ENCODE data around the gene CTTNBP2.

CTTNBP2 gene

GRCh38 chr7:117824592-117824991 lies 48.6 kb downstream of the CTTNBP2 start:
- DNase-seq = no peak

DNA sequence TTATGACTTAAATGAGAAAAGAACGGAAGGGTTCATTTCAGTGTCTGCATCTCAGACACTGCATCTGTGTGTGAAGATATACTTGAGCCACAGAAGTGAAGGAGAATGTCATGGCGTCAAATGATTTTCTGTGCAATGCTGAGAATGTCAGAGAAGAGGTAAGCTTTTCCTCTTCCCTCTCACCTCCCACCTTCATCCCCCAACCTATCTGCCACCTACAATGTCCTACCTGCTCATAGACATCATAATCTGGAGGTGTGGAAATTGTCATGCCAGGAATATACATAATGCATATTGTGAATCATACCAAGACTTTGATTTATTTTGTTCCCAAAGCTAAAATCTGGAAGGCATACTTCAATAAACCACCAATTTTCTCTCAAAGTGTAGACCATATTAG lies 53.7 kb downstream of the CTTNBP2 start:
- DNase-seq = no peak

DNA sequence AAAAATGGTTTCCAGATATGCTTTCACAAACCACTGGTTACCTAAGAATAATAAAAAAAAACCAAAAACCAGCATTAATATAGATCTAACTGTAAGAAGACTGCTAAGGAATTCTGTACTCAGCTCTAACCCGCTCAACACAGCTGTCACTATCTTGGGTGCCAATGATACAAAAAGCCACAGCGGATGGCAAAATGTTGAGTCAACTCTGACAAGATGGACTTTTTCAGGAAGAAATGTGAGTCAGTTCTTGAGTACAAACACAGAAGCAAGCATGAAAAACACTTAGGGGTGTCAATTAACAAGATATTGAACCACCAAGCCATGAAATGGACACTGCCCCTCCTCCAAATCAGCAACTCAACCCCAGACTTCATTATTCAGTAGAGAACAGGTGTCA lies 55.0 kb downstream of the CTTNBP2 start:
- no peak for DNase-seq

DNA sequence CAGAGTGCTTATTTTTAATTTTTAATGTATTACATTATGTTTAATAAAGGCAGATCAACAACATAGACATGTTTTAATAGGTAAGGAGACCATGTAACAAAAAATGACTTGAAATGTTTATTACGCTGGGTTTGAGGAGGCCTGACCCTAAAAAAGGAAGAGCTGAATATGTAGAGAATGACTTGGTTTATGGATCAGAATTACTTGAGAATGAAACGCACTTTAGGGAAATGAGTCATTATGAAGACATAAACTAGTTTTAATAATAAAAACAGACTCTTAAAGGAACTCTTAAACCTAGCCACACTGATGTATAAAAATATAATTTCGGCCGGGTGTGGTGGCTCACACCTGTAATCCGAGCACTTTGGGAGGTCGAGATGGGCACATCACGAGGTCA lies 56.5 kb downstream of the CTTNBP2 start:
- peak; percentile 12 for DNase-seq

DNA sequence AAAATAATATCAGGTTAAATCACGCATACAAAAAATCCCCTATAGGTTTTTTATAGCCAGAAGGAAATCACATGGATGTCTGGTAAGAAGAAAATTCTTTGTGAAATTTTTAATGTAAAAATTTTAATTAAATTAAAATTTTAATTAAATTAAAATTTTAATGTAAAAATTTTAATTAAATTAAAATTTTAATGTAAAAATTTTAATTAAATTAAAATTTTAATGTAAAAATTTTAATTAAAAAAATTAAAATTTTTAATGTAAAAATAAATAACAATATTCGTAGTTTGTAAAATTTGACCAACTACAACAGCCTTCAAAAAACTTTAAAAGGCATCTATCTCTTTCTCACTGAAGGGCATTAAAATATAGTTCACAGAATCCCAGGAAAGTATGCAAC lies 61.5 kb downstream of the CTTNBP2 start:
- DNase-seq = no peak

- peak; percentile 67 for DNase-seq
Observed at GRCh38 chr7:117810642-117811512, 62.4 kb downstream of the CTTNBP2 start.

DNA sequence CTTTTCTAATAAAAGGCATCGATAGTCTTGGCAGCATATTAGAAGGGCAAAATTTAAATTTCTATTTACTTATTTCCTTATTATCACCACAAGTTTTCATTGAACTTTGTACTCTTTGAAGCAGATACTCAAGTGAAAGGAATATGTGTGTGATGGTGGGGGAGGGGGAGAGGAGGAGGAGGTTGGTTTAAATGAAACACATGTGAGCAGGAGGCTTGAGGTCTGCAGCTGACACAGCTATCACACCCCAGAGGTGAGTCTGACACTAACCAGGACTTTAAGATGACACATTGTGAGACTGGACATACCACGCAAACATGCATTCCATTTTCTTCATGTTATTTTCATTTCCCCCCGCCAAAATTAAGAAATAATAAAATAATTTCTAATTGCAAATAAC lies 63.3 kb downstream of the CTTNBP2 start:
- peak; percentile 22 for DNase-seq

GRCh38 chr7:117808910-117809705 lies 64.1 kb downstream of the CTTNBP2 start:
- DNase-seq = peak; percentile 37

- DNase-seq = no peak
Observed at GRCh38 chr7:117808341-117808757, 64.9 kb downstream of the CTTNBP2 start.

DNA sequence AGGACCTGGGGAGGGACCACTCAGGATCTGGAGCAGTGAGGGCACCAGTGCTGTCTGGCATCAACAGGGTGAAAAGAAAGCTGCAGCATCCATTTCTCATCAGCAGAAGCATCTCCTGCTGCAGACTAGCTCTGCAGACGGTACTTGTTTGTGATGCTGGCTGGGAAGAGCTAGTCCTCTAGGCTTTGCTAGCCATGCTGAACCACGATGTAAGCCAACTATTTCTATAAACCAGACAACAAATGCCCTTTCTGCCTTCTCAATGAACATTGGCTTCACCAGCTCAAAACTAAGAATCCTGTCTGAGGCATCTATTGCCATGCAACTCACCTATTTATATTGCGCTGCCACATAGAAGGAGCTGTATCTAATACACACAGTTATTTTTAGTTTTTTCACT lies 65.6 kb downstream of the CTTNBP2 start:
- DNase-seq = no peak

DNA sequence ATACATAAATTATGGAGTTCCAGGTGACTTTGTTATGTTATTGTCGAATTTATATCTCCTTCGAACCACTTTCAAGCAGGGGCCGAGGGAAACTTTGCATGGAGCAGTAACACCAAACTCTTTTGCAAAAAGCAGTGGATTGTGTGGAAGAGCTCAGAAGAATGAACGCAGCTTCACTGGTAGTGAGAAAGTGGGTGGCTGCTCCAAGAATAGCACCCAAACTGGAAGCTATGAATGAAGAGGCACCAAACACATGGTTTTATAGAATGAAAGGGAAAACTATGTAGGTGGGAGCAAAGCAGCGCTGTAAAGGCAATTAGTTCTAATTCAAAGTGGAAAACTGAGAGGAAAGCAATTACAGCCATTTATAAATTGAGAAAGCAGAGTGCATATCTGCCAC lies 67.2 kb downstream of the CTTNBP2 start:
- no peak for DNase-seq

DNA sequence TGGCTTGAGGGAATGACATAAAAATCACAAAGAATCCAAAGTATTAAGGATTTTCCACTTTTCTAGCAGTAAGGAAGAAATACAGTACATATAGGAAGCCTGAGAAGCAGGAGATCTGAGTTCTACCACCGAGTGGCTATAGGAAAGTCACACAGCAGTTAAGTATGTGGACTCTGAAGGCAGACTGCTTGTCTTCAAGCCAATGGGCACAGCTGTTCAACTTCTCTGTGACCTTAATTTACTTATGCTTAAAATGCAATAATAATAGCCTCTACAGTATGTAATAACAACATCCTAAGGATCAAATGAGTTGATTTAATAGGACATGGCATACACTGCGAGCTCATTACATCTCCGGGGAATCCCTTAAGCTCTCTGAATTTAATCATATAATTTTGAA lies 68.0 kb downstream of the CTTNBP2 start:
- no peak for DNase-seq

DNA sequence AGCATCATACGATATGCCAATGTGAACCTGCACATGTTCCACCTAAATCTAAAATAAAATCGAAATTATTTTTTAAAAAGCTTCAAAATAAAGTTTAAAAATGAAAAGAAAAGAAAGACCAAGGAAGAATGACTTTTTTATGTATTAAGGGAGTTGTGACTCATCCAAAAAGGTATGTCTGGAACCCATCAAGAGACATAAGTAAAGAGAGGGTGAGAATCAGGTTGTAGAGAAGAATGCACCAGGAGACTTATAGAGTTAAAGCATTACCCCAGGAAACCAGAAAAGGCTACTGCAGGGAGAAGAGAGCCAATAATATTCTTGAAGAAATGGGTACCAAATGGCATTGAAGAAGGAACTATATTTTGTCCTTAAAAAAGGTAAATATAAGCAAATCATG lies 69.8 kb downstream of the CTTNBP2 start:
- no peak for DNase-seq

- DNase-seq = no peak
Observed at GRCh38 chr7:117802660-117803059, 70.6 kb downstream of the CTTNBP2 start.

GRCh38 chr7:117800841-117801240 lies 72.4 kb downstream of the CTTNBP2 start:
- no peak for DNase-seq

- no peak for DNase-seq
Observed at GRCh38 chr7:117800406-117800805, 72.8 kb downstream of the CTTNBP2 start.

GRCh38 chr7:117796889-117797288 lies 76.4 kb downstream of the CTTNBP2 start:
- no peak for DNase-seq

DNA sequence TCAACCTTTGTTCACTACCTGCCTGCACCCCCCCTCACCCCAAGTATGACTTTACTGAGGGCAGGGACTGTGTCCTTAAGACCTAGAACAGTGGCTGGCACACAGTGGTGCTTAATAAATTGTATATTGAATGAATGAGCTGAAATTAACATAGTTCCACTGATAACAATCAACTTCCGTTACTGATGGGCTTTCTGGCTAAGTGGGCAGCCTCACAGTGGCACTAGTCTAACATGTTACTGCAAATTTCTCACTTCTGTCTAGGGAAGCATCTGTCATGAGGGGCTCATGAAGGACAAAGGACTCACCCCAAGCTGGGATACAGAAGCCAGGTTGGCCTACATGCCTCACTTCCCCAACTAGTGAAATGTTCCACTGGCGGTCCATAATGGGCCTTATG lies 79.3 kb downstream of the CTTNBP2 start:
- no peak for DNase-seq

DNA sequence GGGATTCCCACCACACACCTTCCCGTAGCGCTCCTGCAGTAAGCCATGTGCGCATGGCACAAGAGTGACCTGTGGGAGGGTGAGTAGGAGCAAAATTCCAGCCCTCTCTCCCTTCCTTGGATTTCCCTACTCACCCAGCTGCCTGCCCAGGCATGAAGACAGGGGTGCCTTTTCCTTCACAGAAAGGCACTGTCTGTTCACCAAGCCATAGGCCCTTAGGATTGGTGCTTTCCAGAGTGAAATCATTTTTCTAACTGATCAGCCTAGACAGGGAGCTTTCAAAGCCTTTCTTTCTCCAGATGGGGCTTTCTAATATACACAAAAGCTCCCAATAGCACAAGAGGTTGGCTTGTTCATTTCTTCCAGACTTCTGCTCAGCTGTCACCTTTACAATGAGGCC lies 79.7 kb downstream of the CTTNBP2 start:
- DNase-seq = no peak

DNA sequence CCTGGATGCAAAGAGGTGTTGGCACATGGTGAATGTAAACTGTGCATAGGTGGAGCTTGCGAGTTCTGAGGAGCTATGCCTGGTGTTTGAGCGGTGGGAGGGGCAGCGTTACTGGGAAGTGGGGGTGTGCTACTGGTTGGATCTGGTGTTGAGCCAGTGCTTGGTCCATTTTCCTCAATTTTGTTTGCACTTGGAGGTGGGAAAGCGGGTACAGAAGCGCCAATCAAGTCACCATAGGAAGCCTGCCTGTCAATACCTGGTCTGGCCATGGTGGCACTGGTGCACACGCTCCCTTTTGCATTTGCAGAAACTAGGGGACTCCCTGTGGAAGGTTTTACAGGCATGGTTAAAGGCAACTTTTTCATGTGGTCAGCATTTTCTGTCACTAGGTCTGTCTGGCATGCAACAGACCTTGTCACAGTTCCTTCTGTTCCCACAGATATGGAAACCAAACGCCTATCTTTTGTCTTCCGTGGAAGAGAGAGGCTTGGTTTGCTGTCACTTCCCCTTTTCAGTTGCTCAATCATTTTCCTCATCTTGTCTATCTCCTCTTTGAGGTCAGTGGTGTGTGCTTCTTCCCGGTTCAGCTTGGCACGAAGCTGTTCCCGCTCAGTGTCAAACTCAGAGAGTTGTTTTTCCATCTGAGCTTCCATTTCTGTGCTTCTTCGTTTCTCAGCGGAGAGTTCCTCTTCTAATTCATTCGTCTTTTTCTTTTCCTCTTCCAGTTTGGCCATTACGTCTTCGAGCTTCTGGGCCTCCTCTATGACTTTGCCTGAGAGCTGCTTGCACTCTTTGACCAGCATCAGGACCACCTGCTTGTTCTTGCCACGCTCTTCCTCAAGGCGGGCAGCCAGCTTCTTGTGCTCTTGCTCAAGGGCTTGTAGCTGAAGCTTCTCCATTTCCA lies 81.1 kb downstream of the CTTNBP2 start:
- DNase-seq = no peak

GRCh38 chr7:117790731-117791130 lies 82.5 kb downstream of the CTTNBP2 start:
- no peak for DNase-seq

DNA sequence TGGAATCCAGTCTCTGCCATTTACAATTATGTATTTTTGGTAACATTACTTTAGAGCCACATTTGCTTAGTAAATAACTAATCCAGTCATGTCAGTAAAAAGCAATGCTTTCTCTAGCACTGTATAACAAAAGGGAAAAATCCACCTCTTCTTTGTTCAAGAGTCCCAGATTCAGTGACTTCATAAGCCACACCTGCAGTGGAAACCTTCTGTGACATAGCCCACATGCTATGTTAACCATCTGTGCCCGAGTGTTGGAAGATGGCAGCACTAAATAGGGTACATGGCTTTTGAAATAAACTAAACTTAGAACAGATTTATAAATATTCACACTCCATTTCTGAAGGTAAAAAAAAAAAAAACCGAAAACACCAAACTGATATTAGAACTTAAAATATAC lies 83.0 kb downstream of the CTTNBP2 start:
- no peak for DNase-seq

DNA sequence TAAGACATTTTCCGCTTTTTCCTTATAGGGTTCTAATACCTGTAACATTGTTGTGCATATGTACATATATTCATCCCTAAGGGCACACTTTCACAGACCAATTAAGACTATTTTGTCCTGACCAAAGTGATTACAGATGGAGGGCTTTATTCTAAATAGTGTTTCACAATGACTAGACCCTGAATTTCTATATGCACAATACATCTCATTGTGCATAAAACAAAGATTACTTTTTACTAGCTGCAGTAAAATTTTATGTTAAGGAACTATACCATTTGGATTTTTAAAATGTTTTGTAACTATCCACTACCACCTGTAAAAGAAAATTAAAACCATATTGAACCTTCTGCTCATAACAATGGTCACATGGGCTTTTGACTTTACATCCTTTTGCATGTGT lies 87.8 kb downstream of the CTTNBP2 start:
- no peak for DNase-seq

Data from fibroblast of skin of right biceps (primary cell).